Transverse colon (tissue), 3 donors: ENCODE data around the gene ARHGAP10.

Source experiments
- EP300 ChIP-seq: sonication (generic); formaldehyde crosslinking; IDR thresholded peaks from one replicate; pipeline ENCODE4 v1.6.1; 2017; ENCODE audit warnings: antibody characterized with exemption, low read depth
- POLR2A ChIP-seq: fragments of 450-650 bp; IDR thresholded peaks from one replicate; pipeline ENCODE4 v1.6.1; 2016; ENCODE audit warnings: antibody characterized with exemption, mild to moderate bottlenecking, moderate library complexity
- TF ChIP-seq, protein P1 (sequence below), 5 experiments: fragments of 200-600 bp in 3 of 5; fragments of 450-650 bp in 2 of 5; sonication (generic) in 3 of 5; IDR thresholded peaks; 1 replicate in 2 of 5; 2 replicates in 3 of 5; pipeline ENCODE4 v1.5.1; 2016 to 2017; ENCODE audit warnings: antibody characterized with exemption in 5 of 5, inconsistent platforms in 3 of 5, mild to moderate bottlenecking in 2 of 5, moderate library complexity in 1 of 5

DNA sequence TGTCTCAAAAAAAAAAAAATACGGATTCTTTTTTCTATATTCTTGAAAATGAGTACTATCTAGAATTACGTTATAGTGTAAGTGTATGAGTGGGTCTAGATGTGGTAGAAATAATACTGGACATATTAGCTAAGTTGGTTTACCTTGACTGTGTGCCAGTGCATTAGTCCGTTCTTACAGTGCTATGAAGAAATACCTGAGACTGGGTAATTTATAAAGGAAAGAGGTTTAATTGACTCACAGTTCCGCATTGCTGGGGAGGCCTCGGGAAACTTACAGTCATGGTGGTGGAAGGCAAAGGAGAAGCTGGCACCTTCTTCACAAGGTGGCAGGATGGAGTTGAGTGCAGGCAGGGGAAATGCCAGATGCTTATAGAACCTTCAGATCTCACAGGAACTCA is 92.4 kb downstream of the ARHGAP10 start:
- TF ChIP-seq, protein P1, sequence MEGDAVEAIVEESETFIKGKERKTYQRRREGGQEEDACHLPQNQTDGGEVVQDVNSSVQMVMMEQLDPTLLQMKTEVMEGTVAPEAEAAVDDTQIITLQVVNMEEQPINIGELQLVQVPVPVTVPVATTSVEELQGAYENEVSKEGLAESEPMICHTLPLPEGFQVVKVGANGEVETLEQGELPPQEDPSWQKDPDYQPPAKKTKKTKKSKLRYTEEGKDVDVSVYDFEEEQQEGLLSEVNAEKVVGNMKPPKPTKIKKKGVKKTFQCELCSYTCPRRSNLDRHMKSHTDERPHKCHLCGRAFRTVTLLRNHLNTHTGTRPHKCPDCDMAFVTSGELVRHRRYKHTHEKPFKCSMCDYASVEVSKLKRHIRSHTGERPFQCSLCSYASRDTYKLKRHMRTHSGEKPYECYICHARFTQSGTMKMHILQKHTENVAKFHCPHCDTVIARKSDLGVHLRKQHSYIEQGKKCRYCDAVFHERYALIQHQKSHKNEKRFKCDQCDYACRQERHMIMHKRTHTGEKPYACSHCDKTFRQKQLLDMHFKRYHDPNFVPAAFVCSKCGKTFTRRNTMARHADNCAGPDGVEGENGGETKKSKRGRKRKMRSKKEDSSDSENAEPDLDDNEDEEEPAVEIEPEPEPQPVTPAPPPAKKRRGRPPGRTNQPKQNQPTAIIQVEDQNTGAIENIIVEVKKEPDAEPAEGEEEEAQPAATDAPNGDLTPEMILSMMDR (IDR thresholded peaks at IDR 0.05): no peak
- TF ChIP-seq EP300 (no peak), POLR2A (no peak)
